Activated B cell treated with CpG ODN at 0.5 μM for 24 hours (primary cell): ENCODE results near the gene CFAP58. TPM values are rescaled to one million over a fixed set of nuclear protein-coding genes. Genes with fewer than 3 reads are reported as not detected.

ENCODE experiments used
- ATAC-seq: fragments of 200-7000 bp; cut with Tn5 transposase; one replicate; pipeline ENCODE4 v1.10.0; 2021; ENCODE audit warnings: low read depth, mild to moderate bottlenecking, moderate library complexity
- CTCF ChIA-PET: fragments of 350-600 bp; sonication (Branson Sonifier 250); formaldehyde crosslinking; loops from one replicate; lab custom pipeline; 2021; ENCODE audit warnings: antibody characterized with exemption; lab: Charles Lee
- POLR2A ChIA-PET: fragments of 350-600 bp; sonication (Branson Sonifier 250); formaldehyde crosslinking; loops from one replicate; lab custom pipeline; 2021; ENCODE audit warnings: antibody characterized with exemption; lab: Charles Lee
- DNase-seq: peaks from one replicate; pipeline ENCODE4 v3.0.0; 2022
- H3K27ac Mint-ChIP-seq: one replicate; pipeline ENCODE4 v1.8.0; 2020; ENCODE audit warnings: mixed read lengths
- H3K27me3 Mint-ChIP-seq: one replicate; pipeline ENCODE4 v1.8.0; 2021; ENCODE audit warnings: mixed read lengths
- H3K36me3 Mint-ChIP-seq: one replicate; pipeline ENCODE4 v1.8.0; 2021; ENCODE audit warnings: low read depth, mixed read lengths
- H3K4me1 Mint-ChIP-seq: one replicate; pipeline ENCODE4 v1.8.0; 2021; ENCODE audit warnings: mixed read lengths
- H3K4me3 Mint-ChIP-seq: one replicate; pipeline ENCODE4 v1.8.0; 2020; ENCODE audit warnings: mild to moderate bottlenecking, mixed read lengths
- H3K9me3 Mint-ChIP-seq: one replicate; pipeline ENCODE4 v1.8.0; 2020; ENCODE audit warnings: mixed read lengths
- CTCF ChIP-seq: fragments of 200-600 bp; IDR thresholded peaks from one replicate; pipeline ENCODE4 v1.8.0; 2022; ENCODE audit warnings: antibody characterized with exemption, mild to moderate bottlenecking
- intact Hi-C: fragments of 100-400 bp; cut with micrococcal nuclease; formaldehyde crosslinking; loops from one replicate; pipeline ENCODE4 v1.15.1; 2024
- total RNA-seq: library from RNA; stranded (reverse); gene quantifications from 2 replicates; pipeline ENCODE4 v1.2.3, GENCODE V29; 2022

Gene CFAP58
- total RNA-seq, 1 donor from 2014 or later, result not detected

DNA sequence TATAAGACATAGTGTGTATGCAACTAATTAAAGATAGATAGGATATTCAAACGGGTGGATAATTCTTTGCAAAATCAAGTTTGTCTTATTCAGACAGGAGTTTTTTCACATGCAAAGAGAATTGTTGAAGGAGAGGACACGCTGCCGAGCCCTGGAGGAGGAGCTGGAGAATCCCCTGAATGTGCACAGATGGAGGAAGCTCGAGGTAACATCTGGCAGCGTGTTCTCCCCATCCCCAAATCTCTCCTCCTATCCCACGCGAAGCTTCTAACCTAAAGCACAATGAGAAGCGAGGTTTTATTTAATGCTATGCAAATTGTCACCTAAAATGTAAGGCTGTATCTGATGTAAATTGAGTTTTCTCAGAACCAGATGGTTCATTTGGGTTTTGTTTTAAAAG lies 50.0 kb downstream of the CFAP58 start:
- DNase-seq (no peak), ATAC-seq (no peak)
- Mint-ChIP-seq H3K27ac (no peak overlapping the region), H3K4me1 (no peaks in the 10 kb centered on the region), H3K36me3 (no peaks in the 10 kb centered on the region), H3K9me3 (no peaks in the 10 kb centered on the region), H3K27me3 (peaks cover 37% of the 10 kb centered on the region), H3K4me3 (no peak overlapping the region)
- intact Hi-C loops, result no loop called here
- TF ChIP-seq CTCF, result no peak
- ChIA-PET POLR2A (no interaction called here), CTCF (no interaction called here)

- Mint-ChIP-seq H3K9me3 (no peaks in the 10 kb centered on the region), H3K36me3 (no peaks in the 10 kb centered on the region), H3K4me3 (no peak overlapping the region), H3K27me3 (peaks cover 25% of the 10 kb centered on the region), H3K4me1 (no peaks in the 10 kb centered on the region), H3K27ac (no peak overlapping the region)
- intact Hi-C loops, result loop anchor here (5.0 kb wide), 1 partner anchor 520 kb away; no protein-coding TSS in a partner anchor
- no peak for DNase-seq
- no peak for ATAC-seq
- POLR2A ChIA-PET, result no interaction called here
- TF ChIP-seq CTCF, result no peak
- CTCF ChIA-PET, result no interaction called here
These were observed 53.4 kb downstream of the CFAP58 start for GRCh38 chr10:104406715-104407650.

DNA sequence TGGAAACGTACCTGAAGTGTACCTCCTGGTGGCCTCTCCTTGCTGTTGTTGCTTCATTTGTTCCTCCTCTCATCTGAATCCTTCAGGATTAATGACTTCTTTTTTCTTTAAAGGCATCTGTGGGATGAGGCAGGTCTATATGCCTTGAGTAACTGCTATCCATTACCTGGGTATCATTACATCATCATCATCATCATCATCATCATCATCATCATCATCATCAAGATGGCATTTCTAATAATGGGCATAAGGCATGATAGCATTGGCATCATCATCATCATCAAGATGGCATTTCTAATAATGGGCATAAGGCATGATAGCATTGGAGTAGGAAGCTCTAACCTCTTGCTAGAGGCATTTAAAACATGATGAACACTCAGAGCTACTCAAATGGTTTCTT lies 59.9 kb downstream of the CFAP58 start:
- no peaks in the 10 kb centered on the region for H3K4me1 Mint-ChIP-seq

GRCh38 chr10:104415526-104416165 lies 62.0 kb downstream of the CFAP58 start:
- no peak for TF ChIP-seq CTCF
- Mint-ChIP-seq H3K4me3 (no peak overlapping the region), H3K9me3 (no peaks in the 10 kb centered on the region), H3K27ac (no peak overlapping the region), H3K27me3 (peaks cover 10% of the 10 kb centered on the region), H3K36me3 (no peaks in the 10 kb centered on the region), H3K4me1 (no peaks in the 10 kb centered on the region)
- DNase-seq (no peak), ATAC-seq (no peak)
- intact Hi-C loops, result no loop called here
- CTCF ChIA-PET, result no interaction called here
- POLR2A ChIA-PET, result interaction anchor here (0.6 kb wide), 1 partner anchor 11 kb away, joined by 3 read pairs; no protein-coding TSS in a partner anchor

More for the DNA sequence above, 59.9 kb downstream of the CFAP58 start:
- ChIA-PET CTCF (no interaction called here), POLR2A (no interaction called here)
- Mint-ChIP-seq H3K9me3 (no peaks in the 10 kb centered on the region), H3K27ac (no peak overlapping the region), H3K27me3 (peaks cover 10% of the 10 kb centered on the region), H3K36me3 (no peaks in the 10 kb centered on the region), H3K4me3 (no peak overlapping the region)
- ATAC-seq, result no peak
- DNase-seq, result no peak
- no peak for TF ChIP-seq CTCF
- intact Hi-C loops, result no loop called here

- ChIA-PET CTCF (no interaction called here), POLR2A (no interaction called here)
- Mint-ChIP-seq H3K27ac (no peak overlapping the region), H3K4me3 (no peak overlapping the region), H3K27me3 (peaks cover 10% of the 10 kb centered on the region), H3K4me1 (no peaks in the 10 kb centered on the region), H3K9me3 (no peaks in the 10 kb centered on the region), H3K36me3 (no peaks in the 10 kb centered on the region)
- DNase-seq (no peak), ATAC-seq (no peak)
- no peak for TF ChIP-seq CTCF
- intact Hi-C loops, result no loop called here
These were observed 63.2 kb downstream of the CFAP58 start for GRCh38 chr10:104416851-104417250.
